ENCODE data around the gene ZNF574.

Gene ZNF574

GRCh38 chr19:42109896-42110295 is 33.9 kb downstream of the ZNF574 start:
- TF ChIP-seq, protein P1, sequence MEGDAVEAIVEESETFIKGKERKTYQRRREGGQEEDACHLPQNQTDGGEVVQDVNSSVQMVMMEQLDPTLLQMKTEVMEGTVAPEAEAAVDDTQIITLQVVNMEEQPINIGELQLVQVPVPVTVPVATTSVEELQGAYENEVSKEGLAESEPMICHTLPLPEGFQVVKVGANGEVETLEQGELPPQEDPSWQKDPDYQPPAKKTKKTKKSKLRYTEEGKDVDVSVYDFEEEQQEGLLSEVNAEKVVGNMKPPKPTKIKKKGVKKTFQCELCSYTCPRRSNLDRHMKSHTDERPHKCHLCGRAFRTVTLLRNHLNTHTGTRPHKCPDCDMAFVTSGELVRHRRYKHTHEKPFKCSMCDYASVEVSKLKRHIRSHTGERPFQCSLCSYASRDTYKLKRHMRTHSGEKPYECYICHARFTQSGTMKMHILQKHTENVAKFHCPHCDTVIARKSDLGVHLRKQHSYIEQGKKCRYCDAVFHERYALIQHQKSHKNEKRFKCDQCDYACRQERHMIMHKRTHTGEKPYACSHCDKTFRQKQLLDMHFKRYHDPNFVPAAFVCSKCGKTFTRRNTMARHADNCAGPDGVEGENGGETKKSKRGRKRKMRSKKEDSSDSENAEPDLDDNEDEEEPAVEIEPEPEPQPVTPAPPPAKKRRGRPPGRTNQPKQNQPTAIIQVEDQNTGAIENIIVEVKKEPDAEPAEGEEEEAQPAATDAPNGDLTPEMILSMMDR (IDR thresholded peaks at IDR 0.05; ENCODE audit: low read depth, low read length, missing control alignments): no peak
- H3K4me3 ChIP-seq (ENCODE audit: low read depth, low read length): no peak overlapping the region
- in situ Hi-C loops (cut with HindIII; ENCODE audit: low sequenced_read_pairs): no loop called here
- no peak for DNase-seq (ENCODE audit: low read depth)

DNA sequence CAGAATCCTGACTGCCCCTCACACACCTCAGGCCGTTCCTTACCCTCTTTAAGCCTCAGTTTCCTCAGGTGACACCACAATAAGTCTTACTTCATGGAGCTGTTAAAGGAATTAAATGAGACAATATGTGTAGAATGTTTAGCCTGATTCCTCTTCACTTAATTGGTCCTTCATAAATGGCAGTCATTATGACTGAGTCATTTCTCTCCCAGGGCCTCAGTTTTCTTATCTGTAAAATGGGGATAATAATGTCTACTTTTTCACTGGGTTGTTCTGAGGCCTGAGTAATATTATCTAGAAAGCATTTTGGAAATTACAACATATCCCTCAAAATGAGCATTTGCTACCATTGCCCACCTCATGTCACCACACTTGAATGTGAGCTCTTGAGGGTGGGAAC is 34.7 kb downstream of the ZNF574 start:
- in situ Hi-C loops (cut with HindIII; ENCODE audit: low sequenced_read_pairs): no loop called here
- TF ChIP-seq, protein P1 (IDR thresholded peaks at IDR 0.05; ENCODE audit: low read depth, low read length, missing control alignments): no peak
- DNase-seq (ENCODE audit: low read depth): no peak
- no peak overlapping the region for H3K4me3 ChIP-seq (ENCODE audit: low read depth, low read length)

DNA sequence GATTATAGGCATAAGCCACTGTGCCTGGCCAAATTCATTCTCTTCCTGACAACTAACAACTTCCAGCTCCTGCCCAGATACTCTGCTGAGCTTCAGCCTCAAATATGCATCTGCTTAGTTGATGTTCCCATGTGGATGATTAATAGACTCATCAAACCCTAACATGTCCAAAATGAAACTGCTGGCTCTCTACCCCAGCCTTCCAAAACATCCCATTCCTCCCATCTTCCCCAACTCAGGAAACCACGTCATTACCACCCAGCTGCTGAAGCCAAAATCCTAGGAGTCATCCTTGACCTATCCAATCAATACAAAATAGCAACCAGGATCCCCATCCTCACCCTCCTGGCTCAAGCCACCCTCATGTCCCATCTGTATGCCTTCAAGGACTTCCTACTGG is 35.4 kb downstream of the ZNF574 start:
- TF ChIP-seq, protein P1 (IDR thresholded peaks at IDR 0.05; ENCODE audit: low read depth, low read length, missing control alignments): no peak
- no peak for DNase-seq (ENCODE audit: low read depth)
- no peak overlapping the region for H3K4me3 ChIP-seq (ENCODE audit: low read depth, low read length)
- in situ Hi-C loops (cut with HindIII; ENCODE audit: low sequenced_read_pairs): no loop called here

DNA sequence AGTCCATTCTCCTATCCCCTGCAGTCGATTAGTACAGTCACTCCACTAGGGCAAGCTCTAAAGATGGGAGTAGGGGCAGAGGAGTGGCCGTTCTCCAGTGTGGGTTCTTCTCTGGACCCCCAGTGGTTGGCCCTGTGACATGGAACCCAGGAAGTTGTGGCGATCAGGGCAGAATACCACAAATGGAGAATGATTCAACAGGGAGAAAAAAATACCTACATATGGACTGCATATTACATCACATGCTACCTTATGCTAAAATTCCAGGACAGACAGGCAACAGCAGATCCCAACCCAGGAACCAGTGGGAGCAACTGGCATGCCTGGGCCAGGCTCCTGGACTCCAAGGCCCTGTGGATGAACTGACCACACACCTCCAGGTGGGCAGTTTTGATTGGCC is 35.8 kb downstream of the ZNF574 start:
- in situ Hi-C loops (cut with HindIII; ENCODE audit: low sequenced_read_pairs): no loop called here
- DNase-seq (ENCODE audit: low read depth): no peak
- TF ChIP-seq, protein P1 (IDR thresholded peaks at IDR 0.05; ENCODE audit: low read depth, low read length, missing control alignments): no peak
- no peak overlapping the region for H3K4me3 ChIP-seq (ENCODE audit: low read depth, low read length)

GRCh38 chr19:42113641-42114348 is 37.8 kb downstream of the ZNF574 start:
- in situ Hi-C loops (cut with HindIII; ENCODE audit: low sequenced_read_pairs): no loop called here
- no peak overlapping the region for H3K4me3 ChIP-seq (ENCODE audit: low read depth, low read length)
- peak; percentile 71 for DNase-seq (ENCODE audit: low read depth)
- TF ChIP-seq, protein P1 (IDR thresholded peaks at IDR 0.05; ENCODE audit: low read depth, low read length, missing control alignments): peak; percentile 37

DNA sequence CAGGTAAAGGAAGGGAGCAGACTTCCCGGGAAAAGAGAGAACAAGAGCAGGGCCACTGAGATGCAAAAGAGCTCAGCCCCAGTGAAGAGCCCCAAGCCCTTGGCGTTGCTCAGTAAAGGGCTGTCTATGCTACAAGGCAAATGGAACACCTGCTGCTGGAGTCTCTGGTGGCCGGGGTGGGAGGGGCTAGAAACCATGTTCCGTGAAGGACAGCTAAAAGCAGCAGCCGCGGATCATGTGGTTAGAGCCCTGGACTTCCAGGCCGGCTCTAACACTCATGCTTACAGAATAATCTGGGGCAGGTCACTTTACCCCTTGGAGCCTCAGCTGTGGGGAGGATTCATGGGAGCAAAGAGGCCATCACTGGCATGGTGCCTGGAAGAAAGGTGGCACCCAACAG is 38.4 kb downstream of the ZNF574 start:
- in situ Hi-C loops (cut with HindIII; ENCODE audit: low sequenced_read_pairs): no loop called here
- TF ChIP-seq, protein P1 (IDR thresholded peaks at IDR 0.05; ENCODE audit: low read depth, low read length, missing control alignments): no peak
- H3K4me3 ChIP-seq (ENCODE audit: low read depth, low read length): no peak overlapping the region
- DNase-seq (ENCODE audit: low read depth): no peak

Data from astrocyte of the cerebellum (primary cell).